ENCODE measurements around the gene DCUN1D4.
A peak's percentile ranks its signal among the peaks of the same experiment; 100 is the strongest.

DCUN1D4 gene

DNA sequence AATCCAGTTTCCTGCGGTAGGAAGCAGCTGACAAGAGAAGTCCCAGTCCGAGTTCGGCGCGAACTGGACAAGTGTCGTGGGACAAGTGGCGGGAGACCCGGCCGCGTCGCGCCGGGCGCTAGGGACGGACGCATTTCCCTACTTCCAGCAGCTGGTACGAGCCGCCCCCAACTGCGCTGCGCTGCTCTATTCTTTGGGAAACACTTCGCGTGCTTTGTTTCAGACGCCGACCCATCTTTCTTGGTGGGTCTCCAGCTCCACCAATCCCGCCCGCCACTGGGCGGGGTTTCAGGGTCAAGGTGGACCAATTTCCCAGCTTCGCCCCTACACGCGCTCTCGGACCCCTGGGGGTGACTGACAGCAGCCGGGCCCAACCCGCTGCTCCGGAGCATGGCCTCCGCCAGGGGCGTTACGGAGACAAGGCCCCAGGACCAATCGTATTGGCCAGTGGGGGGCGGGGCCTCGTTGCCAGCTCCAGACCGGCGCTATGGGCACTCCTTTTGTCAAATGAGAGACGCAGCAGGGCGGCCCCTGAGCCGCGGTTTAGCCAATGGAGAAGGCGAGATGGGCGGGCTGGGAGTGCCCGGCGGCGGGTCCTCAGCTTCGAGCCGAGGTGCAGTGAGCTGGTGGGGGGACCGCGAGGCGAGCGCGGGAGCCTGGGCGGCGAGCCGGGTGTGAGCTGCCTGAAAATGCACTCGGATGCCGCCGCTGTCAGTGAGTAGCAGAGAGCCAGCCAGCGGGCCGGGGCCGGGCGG is at the start of gene DCUN1D4:
TSS of gene DCUN1D4 (plus strand) at position 600 of the 755 bp plus-strand sequence. CDS start at position 690, 90 bp downstream.
- peak; percentile 94 to 99 (median 97) for DNase-seq (ENCODE audit: low read depth in 2 of 3, low spot score in 1 of 3)

DNA sequence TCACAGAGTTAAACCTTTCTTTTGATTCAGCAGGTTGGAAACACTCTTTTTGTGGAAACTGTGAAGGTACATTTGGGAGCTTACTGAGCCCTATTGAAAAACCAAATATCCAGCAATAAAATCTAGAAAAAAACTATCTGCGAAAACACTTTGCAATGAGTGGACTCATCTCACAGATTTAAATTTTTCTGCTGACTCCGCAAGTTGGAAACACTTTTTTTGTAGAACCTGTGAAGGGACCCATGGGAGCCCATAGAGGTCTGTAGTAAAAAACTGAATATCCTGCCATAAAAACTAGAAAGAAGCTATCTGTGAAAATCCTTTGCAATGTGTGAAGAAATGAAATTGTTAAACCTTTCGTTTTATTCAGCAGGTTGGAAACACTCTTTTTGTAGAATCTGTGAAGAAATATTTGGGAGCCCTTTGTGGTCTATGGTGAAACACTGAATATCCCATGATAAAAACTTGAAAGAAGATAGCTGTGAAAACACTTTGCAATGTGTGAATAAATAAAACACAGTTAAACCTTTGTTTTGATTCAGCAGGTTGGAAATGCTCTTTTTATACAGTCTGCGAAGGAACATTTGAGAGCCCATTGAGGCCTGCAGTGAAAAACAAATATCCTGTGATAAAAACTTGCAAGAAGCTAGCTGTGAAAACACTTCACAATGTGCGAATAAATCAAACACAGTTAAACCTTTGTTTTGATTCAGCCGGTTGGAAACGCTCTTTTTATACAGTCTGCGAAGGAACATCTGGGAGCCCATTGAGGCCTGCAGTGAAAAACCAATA is 22.3 kb upstream of the DCUN1D4 start:
- no peak for DNase-seq (ENCODE audit: low read depth in 2 of 3, low spot score in 1 of 3)

DNA sequence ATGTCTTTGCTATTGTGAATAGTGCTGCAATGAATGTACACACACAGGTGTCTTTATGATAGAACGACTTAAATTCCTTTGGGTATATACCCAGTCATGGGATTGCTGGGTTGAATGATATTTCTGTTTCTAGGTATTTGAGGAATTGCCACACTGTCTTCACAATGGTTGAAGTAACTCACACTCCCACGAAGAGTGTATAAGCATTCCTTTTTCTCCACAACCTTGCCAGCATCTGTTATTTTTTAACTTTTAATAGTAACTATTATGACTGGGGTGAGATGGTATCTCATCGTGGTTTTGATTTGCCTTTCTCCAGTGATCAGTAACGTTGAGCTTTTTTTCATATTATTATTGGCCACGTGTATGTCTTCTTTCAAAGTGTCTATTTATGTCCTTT is 17.6 kb upstream of the DCUN1D4 start:
- no peak for DNase-seq (ENCODE audit: low read depth in 2 of 3, low spot score in 1 of 3)

DNA sequence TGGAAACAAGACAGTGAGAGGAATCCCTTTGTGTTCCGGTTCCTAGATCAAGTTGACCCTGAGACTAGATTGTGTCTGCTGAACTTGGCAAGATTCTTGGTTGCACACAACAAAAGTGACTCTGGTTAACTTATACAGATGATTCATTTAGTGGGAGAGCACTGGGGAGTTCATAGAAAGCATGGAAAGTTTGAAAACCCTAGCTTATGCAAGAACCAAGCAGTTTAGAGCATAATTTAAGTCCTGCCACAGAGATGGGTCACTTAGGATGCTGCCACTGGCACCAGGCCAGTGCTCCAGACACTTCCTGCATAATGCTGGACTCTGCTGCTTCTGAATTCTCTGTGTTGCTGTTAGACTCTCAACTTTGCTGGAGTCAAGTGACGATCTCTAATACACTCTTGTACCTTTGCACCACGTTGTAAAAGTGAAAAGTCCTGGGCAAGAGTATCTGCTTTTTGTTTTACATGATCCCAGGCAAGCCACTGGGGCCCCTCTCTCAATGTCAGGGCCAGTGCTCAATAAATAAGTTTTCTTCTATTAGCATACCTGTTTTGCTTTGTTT is 12.7 kb upstream of the DCUN1D4 start:
- no peak for DNase-seq (ENCODE audit: low read depth in 2 of 3, low spot score in 1 of 3)

DNA sequence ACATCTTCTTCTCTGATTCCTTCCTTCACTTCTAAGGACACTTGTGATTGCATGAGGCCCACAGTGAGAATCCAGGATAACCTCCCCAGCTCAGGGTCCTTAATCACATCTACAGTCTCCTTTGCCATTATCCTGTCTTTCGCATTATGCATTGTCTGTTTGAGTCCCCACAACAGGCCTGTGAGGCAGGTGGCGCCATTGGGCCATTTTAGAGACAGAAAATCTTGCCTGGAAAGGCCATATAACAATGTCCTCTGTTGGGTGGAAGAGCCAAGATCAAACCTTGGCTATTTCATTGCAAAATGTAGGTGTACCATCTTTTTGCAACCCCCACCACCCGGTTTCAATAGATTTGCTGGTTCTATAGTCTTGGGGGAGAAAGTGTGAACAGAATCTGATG is 11.8 kb upstream of the DCUN1D4 start:
- DNase-seq (ENCODE audit: low read depth in 2 of 3, low spot score in 1 of 3): peak; percentile 23 to 37 (median 34)

DNA sequence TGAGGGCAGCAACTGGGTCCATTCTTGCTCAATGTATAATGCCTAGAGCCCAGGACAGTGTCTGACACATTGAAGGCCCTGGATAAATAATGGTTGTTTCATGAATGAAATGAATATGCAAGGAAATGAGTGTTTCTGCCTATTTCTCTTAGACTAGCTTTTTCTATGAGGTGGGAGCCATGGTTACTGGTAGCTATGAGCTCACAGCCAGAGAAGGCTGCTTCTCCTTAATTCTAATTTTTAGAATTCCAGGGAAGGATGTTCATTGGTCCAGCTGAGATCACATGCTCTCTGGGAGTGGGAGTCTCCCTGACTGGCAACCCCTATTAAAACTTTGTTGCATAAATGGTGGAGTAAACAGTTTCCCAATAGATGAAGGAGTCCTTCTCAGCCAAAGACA is 9.7 kb upstream of the DCUN1D4 start:
- DNase-seq (ENCODE audit: low read depth in 2 of 3, low spot score in 1 of 3): no peak

DNA sequence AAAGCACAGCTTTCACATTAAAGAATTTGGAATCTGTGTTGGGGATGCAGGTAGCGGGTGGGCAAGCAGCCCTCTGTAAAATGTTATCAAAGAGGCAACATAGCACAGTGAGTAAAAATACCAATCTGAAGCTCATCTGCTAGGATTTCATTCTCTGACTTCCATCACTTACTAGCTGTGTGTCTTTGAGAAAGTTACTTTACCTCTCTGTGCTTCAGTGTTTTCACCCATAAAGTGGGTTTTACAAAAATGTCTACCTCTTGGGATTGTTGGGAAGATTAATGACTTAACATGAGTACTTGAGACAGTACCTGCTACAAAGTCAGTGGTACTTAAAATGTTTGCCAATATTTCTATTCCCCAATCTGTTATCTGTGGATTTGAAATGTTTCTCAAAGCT is 7.9 kb upstream of the DCUN1D4 start:
- DNase-seq (ENCODE audit: low read depth in 2 of 3, low spot score in 1 of 3): no peak

DNA sequence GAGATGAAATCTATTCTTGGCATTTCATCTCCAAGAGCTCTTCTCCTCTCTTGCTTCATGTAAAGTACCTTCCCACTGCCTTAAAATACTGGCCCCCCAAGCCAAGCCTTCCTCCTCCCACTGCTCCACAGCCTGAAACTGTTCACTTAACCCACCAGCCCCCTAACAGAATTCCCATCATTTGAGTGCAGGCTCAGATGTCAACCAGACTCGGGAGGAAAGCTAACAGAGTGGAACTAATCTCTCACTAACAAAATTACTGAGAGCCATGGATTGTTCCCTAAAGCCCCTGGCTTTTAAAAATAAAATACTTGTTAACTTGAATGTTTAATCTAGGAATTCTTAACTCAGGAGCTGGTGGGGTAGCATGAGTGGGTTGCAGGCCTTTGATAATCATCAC is 7.1 kb upstream of the DCUN1D4 start:
- no peak for DNase-seq (ENCODE audit: low read depth in 2 of 3, low spot score in 1 of 3)

DNA sequence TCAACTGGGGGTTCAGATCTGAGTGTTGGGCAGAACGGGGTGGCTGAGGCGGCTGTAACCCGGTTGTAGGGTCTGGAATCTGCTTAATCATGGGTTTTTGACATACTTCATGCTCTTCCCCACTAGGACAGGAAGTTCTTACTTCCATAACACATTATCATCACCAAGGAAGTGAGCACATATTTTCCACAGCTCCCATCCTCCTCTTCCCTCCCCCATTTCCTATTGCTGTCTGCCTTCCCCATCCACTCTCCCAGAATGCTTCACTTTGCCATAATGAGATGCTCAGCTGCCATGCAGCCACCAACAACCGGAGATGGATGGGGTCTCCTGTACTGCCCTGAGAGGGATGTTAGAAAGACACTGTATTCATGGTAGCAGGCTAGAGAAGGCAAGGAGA is 6.4 kb upstream of the DCUN1D4 start:
- no peak for DNase-seq (ENCODE audit: low read depth in 2 of 3, low spot score in 1 of 3)

DNA sequence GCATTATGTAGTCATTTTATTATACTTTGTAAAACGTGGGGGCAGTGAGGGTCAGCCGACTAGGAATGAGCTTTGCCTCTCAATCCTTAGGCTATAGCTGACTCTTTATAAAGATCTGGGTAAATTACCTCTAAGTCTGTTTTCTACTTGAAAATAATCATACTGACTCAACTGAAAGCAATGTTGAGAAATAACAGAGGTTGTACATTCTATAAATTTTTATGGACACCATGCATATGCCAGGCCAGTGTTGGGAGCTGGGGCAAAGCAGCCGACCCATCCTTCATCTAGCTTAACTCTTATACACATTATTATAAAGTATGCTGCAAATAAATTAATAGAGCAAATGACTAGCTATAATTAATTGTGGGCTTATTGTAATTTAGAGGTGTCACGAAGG is 2.2 kb upstream of the DCUN1D4 start:
- no peak for DNase-seq (ENCODE audit: low read depth in 2 of 3, low spot score in 1 of 3)

DNA sequence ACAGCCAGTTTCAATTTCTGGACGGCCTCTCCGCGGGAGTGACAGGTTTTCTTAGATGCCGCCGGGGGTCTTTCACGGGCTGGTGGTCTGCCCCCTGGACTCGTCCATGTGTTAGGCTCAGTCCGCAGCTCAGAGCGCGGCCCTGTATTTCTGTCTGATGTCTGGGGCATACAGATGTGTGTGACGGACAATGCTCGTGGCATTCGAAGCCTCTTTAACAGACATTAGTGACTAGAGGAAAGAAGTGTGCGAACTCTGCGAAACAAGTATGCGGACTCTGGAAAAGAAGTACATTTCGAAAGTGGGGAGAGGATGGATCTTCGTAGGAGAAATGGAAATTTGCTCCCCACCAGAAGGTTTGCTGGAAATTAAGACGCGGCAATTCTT is 793 bp upstream of the DCUN1D4 start:
- no peak for DNase-seq (ENCODE audit: low read depth in 2 of 3, low spot score in 1 of 3)

DNA sequence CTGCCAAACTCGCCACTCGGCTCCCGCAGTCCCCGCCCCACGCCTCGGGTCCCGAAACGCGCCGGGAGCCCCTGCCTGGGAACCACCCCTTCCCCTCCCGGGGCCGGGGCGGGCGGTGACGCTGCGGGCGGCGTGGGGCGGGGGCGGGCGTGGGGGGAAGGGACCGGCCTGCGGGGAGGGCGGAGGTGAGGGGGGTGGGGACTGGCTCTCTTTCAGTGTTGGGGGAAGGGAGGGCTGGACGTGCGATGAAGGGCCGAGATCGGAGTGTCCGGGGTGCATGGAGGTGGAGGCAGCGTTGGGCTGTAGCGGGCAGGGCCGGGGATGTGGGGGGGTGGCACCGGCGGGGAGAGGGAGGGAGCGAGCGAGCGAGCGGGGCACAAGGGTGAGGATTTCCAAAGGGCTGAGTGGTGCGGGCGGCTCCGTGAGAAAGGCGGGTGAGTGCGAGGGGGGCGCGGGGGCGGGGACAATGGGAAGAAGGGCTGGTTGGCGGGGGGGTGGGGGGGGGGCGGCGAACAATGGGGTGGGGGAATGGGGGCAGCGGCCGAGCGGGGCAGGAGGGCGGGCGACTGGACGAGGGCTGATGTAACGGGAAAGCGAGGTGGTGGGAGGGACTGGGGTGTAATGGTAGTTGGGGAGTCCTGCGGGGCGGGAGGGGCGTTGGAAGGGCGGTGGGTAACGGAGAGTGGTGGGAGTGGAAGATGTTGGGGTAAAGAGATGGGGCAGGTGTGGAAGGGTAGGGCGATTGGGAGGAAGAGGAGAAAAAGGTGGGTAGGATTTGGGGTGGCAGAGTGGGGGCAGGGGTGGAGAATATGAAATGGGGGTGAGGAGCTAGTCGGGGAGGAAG is 578 bp downstream of the DCUN1D4 start:
- DNase-seq (ENCODE audit: low read depth in 2 of 3, low spot score in 1 of 3): peak; percentile 34 to 56 (median 35)

DNA sequence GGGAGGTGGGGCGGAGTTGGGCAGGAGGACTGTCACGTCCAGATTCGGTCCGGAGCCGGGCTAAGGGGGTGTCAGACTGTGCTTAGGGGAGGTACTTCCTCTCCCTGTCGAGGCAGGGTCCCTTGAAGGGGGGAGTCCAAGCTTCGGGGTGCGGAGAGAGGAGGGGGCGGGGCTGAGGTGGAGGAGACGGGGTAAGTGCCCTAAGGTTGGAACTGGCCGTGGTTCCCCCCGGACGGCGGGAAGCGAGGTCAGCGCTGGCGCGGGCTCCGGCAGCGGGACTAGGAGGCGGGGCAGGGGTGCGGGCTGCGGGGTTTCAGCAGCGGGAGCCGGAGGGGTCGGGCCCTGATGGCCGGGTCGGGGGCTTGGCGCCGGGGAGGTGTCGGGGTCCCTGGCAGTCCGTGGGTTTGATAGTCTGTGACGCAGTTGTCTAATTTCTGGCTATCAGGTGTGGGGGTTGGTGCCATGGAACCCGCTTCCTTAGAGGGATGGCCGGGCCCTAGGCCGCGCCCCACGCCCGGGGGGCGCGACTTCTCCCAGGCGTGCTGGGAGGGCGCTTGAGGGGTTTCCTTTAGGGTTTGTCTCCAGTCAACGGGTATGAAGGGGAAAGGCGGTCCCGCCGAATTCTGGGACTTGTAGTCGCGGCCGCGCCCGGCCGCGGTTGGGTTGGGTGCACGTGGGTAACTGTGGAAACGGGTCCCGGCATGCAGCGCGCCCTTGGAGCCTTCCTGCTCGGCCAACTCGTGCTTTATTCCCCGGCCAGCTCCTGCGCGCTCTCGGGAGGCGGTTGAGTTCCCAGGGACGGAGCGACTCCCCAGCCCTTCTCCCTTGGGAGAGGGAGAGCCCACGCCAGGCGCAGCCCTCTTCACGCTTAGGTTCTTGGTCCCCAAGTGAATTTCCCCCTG is 1.5 kb downstream of the DCUN1D4 start:
- peak; percentile 70 to 82 (median 77) for DNase-seq (ENCODE audit: low read depth in 2 of 3, low spot score in 1 of 3)

DNA sequence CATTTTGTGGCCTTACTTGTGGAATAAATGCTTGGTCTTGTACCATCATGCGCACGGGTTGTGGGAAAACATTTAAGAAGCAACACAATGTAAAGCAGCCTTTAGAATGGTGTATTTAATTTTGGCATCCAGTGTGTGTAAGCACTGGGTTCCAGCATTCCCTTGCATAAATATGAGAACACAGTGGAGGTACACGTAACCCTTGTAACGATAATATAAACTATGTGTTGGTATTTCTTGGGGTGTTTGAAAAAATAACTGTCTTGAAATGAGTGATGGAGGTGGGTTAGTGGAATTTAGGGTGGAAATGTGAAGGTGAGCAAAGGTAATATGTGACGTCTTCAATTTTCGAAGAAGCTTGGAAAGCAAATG is 2.1 kb downstream of the DCUN1D4 start:
- no peak for DNase-seq (ENCODE audit: low read depth in 2 of 3, low spot score in 1 of 3)

DNA sequence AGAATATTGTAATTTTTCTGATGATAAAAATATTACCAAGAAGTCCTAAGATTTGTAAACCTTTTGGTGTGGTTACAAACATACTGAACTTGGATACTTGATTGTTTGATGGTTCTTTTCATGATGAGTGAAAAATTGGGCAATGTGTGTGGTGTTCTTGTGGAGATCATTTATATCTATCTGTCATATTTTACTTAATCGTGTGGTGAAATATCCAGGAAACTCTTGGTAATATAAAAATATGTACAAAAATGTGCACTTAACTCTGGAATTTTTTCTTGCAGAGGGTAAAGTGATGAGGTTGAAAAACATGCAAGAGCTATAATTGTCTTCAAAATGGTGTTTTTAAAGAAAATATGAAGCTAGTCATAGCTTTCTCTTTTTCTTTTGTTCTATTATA is 2.8 kb downstream of the DCUN1D4 start:
- DNase-seq (ENCODE audit: low read depth in 2 of 3, low spot score in 1 of 3): no peak

DNA sequence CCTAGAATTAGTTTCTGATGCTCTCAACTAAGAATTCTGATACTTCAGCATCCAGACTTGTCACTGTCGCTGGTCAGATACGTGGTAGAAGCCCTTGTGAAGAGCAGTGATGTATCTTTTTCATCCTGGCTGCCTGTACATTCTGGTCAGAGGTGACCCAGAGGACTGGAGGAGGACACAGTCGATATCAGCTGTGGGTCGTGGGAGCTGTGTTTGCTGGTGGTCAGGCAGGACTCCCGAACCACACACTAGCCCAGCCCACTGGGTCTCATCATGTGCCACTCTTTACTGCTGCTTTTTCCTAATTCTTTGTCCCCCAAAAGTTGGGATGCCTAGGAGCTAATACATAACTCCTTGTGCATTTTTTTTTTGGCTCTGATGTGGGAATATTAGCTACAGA is 6.5 kb downstream of the DCUN1D4 start:
- no peak for DNase-seq (ENCODE audit: low read depth in 2 of 3, low spot score in 1 of 3)

DNA sequence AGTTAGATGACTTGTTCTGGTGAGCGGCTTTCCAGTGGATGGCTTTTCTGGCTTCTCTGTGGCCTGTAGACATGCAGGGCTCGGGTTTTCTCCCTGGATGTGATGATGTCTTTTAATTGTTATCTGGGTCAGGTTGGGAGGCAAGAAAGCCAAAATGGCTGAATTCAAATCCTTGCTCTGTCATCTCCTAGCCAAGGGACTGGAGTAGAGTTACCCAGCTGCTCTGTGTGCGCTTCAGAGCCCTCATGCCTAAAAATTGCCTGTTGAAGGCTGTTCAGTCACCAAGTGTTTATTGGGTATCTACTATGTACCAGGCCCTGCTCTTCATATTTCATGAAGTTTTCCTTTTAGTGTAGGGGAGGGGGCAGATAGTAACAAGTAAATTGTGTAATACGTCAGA is 7.3 kb downstream of the DCUN1D4 start:
- DNase-seq (ENCODE audit: low read depth in 2 of 3, low spot score in 1 of 3): no peak

DNA sequence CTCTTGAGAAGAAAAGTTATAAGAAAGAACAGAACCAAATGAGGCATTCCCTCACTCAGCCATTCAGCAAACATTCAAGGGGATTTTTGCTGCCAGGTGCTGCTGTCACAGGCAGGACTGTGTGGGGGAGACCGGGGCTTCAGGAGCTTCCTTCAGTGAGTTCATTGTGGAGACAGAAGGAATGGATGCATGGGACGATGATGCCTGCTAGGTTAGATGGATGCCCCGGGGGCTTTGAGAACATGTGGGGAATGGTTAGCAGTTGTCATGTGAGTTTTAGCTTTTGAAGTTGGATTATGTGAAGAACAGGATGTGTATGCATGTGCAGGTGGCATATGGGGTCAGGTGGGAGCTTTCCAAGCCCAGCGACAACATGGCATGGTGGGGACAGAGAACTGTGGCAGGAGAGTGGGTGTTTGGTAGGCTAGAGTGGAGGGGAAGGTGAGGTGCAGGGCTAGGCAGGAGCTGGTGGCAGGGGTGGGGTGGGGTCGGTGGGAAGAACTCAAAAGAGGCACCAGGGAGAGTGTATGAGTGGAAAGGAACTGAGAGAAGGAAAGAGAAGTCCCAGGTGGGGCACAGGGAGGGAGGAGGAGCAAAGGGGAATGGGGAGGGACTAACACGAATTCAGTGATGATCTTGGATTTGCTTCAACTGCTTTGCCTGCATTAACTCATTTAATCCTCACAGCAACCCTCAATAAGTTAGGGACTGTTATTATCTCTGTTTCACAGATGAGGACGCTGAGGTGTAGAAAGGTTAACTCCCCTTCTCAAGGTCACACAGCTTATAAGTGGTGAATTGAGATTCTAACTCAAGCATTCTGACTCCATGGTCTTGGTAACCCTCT is 8.4 kb downstream of the DCUN1D4 start:
- no peak for DNase-seq (ENCODE audit: low read depth in 2 of 3, low spot score in 1 of 3)

DNA sequence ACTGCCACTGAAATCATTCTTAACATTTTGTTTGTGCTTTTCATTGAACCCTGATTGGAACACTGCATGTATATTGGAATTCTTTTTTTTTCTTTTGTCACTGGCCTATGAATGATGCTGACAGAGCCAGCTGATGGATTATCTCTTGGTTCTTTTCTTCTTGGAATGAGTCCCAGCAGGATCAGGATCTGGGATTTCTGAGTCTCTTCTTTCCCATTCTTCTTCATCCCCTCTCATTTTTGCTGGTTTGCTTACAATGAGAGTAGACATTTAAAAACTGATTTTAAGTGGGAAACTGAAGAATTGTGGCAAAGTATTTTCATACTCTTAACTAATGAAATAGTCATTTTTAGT is 9.0 kb downstream of the DCUN1D4 start:
- DNase-seq (ENCODE audit: low read depth in 2 of 3, low spot score in 1 of 3): no peak
